Kidney glomerular epithelial cell (primary cell): ENCODE measurements around the gene PARD3B.

Experiments used
- DNase-seq: peaks from one replicate; lab custom pipeline; 2025; lab: John Stamatoyannopoulos, UW

Gene PARD3B

GRCh38 chr2:204950695-204951346 is 405.5 kb downstream of the PARD3B start:
- peak; percentile 59 for DNase-seq

GRCh38 chr2:204958371-204958770 is 413.1 kb downstream of the PARD3B start:
- DNase-seq: no peak

- no peak for DNase-seq
Measured at GRCh38 chr2:204964414-204964813, 419.1 kb downstream of the PARD3B start.

GRCh38 chr2:204966245-204966644 is 421.0 kb downstream of the PARD3B start:
- DNase-seq: no peak

- no peak for DNase-seq
Measured at GRCh38 chr2:204967199-204967960, 422.1 kb downstream of the PARD3B start.

- no peak for DNase-seq
Measured at GRCh38 chr2:204971206-204971907, 426.1 kb downstream of the PARD3B start.

GRCh38 chr2:204972161-204972560 is 426.9 kb downstream of the PARD3B start:
- DNase-seq: no peak

- DNase-seq: no peak
Measured at GRCh38 chr2:204972606-204973336, 427.5 kb downstream of the PARD3B start.

GRCh38 chr2:204973616-204974015 is 428.3 kb downstream of the PARD3B start:
- DNase-seq: peak; percentile 8

- no peak for DNase-seq
Measured at GRCh38 chr2:204974487-204974886, 429.2 kb downstream of the PARD3B start.

- no peak for DNase-seq
Measured at GRCh38 chr2:204977914-204978313, 432.6 kb downstream of the PARD3B start.

GRCh38 chr2:204982303-204982702 is 437.0 kb downstream of the PARD3B start:
- no peak for DNase-seq

GRCh38 chr2:204984518-204984917 is 439.2 kb downstream of the PARD3B start:
- DNase-seq: peak; percentile 71

- DNase-seq: no peak
Measured at GRCh38 chr2:204986641-204987040, 441.4 kb downstream of the PARD3B start.

- no peak for DNase-seq
Measured at GRCh38 chr2:204988836-204989235, 443.6 kb downstream of the PARD3B start.

GRCh38 chr2:204989877-204990276 is 444.6 kb downstream of the PARD3B start:
- no peak for DNase-seq

- DNase-seq: no peak
Measured at GRCh38 chr2:205001300-205001966, 456.2 kb downstream of the PARD3B start.

GRCh38 chr2:205002390-205002789 is 457.1 kb downstream of the PARD3B start:
- DNase-seq: no peak

- DNase-seq: no peak
Measured at GRCh38 chr2:205003288-205003687, 458.0 kb downstream of the PARD3B start.

GRCh38 chr2:205010196-205010595 is 464.9 kb downstream of the PARD3B start:
- DNase-seq: no peak

- no peak for DNase-seq
Measured at GRCh38 chr2:205011031-205011430, 465.8 kb downstream of the PARD3B start.

GRCh38 chr2:205012961-205013360 is 467.7 kb downstream of the PARD3B start:
- DNase-seq: no peak
